GM18907 (cell line): ENCODE data around the gene GNE.
"Not testable (repeated sequence)": the region's sequence is repeated elsewhere in the genome, so short reads cannot be mapped to it uniquely, and the experiment has no call there.

Experiments
- ATAC-seq: cut with Tn5 transposase; IDR thresholded peaks from one replicate; pipeline ENCODE4 v1.9.1; 2021; ENCODE audit warnings: mild to moderate bottlenecking, moderate library complexity; ENCODE audit not compliant: unreplicated experiment

GNE gene

DNA sequence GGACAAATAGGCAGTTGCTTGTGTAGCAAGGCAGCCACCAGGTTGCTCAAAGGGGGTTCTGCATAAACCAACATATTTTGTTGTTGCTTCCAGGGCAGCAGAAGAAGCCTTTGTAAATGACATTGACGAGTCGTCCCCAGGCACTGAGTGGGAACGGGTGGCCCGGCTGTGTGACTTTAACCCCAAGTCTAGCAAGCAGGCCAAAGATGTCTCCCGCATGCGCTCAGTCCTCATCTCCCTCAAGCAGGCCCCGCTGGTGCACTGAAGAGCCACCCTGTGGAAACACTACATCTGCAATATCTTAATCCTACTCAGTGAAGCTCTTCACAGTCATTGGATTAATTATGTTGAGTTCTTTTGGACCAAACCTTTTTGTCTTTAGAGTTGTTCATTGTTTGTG, 46.7 kb downstream of the GNE start:
- ATAC-seq = no peak

DNA sequence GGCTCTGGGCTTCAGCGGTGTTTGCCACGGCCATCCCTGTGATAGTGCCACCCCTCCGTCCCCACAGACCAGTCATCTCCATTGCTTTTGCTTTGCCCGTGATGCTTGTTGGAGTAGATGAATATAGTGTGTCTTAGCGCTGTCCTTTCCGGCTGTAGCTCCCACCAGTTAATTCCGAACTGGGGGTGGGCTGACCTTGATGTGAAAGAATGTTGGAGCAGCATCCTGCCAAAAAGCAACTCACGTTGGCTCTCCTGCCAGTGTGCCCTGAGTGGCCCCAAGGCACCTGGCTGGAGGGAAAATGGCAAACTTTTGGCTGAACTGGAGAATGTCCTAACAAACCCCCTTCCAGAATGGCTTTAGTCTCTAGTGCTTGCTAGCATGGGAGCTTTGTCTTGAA, 47.5 kb downstream of the GNE start:
- no peak for ATAC-seq

DNA sequence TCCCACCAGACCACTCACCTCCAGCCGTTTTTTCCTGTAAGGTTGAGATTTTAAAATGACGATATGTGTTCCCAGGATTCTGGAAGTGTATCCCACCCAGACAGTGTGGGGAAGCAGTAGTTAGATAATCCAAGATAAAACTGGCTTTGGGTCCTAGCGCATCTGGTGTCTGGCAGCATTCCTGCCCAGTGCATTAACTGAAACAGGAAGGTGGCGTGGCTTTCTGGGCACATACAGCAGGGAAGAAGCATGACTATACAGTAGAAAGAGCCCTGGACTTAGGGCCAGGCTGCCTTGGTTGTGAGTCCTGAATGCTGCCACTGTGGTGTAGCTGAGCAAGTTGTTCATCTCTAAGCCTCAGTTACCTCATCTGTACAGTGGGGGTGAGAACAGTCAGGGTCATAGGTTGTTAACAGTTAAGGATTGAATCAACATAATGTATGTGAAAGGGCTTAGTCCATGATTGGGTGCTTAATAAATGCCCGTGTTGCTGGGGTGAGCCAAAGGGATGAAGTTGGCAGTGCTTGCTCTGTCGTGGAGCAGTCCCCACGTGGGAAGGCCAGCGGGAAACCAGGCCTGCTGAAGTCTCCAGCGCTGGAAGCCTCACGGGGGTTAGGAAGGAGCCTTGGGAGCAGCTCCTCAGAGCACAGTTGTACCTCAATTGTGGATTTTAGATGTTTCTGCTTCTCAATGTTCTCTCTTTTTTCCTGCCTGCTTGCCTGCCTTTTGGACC, 49.6 kb downstream of the GNE start:
- no peak for ATAC-seq

DNA sequence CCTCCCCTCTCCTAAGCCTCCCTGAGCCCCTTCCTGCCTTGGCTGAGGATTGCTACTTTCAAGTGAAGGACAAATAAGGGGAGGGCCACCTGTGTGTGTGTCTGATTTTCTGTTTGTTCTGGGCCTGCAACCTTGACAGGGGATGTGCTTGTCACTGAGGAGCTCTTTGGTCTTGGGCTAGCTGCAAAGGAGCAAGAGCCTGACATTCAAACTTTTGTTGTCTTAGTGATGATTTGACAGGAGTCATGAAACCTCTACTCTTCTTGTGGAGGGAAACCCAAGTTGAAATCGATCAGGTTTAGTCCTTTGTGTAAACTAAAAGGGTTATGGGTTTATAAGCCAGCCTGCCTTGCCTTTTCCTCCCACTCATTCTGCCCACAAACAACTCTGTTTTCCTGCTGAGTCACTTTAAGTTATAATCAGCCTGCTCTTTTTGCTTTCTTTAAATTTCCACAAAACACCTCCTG, 50.7 kb downstream of the GNE start:
- ATAC-seq = no peak

DNA sequence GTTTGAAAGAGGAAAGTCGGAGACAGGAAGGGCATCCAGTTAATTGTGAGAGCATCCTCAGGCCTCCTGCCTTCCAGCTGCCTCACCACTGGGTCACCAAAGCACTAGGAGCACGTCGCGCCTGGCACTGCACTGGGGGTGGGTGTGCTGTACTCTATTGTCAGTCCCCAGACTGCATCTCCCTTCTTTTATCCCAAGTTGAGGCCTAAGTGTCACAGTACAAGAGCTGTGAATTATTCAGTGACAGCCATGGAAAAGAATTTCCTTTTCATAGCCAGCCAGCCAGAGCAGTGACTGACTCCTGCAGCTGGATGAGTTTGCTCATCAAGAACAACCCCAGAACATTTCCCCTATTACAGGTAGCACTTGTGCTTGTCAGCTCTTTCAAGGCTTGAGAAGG, 51.2 kb downstream of the GNE start:
- ATAC-seq = no peak

DNA sequence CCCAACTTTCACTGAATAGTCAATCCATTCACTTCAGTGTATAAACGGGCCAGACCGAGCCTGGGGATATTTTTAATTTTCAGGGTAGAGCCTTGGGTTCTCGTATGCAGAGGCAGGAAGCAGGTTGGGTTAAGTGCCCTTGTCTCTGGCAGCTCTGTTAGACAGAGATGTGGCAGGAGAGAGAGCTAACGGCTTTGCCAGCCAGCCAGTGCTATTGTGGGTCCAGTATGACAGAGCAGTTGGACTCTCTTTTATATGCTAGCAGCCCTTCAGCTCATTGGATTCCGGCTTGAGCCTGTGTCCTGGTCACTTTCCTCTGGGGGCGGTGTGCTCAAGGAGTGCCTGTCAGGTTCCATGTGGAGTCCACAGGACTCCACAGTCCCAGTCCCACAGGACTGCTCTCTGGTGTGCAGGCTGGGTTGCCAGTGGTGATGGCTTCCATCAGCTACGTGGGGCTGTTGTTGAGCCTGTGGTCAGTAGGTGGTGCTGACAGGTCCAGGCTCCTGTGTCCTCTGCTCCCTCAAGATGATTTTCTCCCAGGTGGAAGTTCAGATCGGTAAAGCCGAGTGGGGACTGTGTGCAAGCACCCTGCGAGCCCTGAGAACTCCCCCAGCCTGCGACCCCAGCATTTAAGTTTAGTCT, 53.2 kb downstream of the GNE start:
- ATAC-seq = no peak

DNA sequence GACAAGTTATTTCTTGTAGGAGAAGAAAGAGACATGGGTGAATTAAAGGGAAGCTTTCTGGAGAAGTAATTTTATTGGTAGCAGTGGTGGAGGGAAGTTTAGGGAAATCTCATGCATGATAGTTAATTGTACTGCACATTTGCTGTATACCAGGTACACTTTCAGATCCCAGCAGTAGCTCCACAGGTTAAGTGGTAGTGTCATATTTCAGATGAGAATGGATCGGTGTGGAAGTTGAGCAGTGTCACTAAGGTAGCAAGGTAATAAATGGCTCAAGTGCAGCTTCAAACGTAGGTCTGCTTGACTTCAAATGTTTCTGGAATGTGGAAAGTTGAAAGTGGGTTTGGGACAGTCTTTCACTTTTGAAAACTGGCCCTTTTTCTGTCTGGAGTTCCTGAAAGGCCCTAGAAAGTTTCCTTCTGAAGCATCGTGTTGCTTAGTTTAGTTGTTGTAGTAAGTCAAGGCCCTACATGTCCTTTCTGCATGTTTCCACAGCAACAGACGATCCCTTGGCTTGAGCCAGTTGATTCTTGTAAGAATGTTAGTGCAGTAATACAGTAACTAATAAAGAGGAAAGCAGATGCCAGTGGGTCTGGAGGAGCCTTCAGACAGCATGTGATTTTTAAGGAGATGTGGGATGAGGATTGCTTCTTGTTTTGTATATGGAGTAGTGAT, 63.8 kb downstream of the GNE start:
- ATAC-seq = no peak

DNA sequence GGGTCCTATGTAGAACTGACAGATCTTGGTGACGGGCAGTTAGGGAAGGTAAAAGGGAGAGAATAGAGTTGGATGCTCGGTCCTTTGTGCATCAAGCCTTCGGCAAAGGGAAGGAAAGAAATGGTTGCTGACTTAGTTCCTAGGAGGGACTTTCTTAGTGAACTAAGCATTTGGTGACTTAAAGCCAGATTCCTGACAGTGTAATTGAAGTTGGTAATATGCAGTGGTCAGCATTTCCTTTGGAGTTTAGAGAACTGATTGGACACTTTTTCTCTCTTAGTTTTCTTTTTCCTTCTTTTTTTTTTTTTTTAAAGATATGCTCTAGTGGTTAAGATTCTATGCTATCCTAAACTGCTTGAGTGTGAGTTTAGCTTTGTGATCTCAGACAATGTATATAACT, 65.2 kb downstream of the GNE start:
- no peak for ATAC-seq

DNA sequence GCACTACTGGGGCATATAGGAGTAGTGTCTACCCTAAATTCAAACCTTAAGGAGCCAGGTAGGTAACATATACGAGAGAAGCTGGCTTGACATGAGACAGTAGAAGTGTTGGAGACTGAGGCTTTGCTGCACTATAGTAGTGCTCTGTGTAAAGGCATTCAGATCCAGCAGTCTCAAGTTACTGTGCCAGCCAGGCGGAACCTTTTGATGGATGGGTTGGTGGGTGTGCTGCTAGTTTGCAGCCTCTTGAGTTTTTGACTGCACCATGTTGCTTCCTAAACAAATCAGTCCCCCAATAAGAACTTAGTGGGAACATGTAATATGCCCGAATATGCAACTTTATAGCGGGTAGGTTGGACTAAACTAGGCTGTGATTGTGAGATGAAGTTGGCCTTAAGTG, 66.1 kb downstream of the GNE start:
- ATAC-seq = no peak

DNA sequence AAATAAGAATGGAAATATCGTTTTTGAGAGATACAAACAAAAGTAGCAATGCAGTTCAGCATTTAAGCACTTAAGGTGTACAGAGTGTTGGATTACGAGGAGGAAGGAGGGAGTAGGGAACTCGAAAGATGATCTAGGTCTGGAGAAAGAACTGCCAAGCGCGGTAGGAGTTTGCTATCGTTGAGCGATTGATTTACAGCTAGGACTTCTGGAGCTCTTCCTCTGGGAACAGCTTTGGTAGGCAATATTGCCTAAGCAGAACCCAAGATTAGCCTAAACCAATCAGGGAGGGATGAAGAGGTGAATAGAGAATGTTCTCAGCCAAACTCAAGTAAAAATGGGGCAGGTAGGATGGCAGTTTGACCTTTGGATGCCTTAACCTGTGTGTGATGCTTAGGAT, 66.6 kb downstream of the GNE start:
- ATAC-seq = no peak

DNA sequence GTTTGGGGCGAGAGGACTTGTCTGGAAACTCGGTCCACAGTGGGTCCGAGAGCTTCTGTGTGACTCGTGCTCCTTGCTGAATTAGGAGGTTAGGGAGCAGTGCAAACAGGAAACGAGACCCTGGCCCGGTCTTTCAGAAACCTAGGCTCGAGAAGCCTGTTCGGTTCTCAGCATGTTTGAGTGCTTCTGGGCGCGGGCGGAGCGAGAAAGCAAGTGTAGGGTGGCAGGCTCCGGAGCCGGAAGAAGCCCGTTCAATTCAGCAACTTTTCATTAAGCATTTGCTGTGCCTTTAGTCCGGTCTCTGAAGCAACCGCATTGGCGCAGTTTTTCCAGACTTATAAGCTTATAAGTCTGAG, 67.0 kb downstream of the GNE start:
- peak; percentile 13 for ATAC-seq

DNA sequence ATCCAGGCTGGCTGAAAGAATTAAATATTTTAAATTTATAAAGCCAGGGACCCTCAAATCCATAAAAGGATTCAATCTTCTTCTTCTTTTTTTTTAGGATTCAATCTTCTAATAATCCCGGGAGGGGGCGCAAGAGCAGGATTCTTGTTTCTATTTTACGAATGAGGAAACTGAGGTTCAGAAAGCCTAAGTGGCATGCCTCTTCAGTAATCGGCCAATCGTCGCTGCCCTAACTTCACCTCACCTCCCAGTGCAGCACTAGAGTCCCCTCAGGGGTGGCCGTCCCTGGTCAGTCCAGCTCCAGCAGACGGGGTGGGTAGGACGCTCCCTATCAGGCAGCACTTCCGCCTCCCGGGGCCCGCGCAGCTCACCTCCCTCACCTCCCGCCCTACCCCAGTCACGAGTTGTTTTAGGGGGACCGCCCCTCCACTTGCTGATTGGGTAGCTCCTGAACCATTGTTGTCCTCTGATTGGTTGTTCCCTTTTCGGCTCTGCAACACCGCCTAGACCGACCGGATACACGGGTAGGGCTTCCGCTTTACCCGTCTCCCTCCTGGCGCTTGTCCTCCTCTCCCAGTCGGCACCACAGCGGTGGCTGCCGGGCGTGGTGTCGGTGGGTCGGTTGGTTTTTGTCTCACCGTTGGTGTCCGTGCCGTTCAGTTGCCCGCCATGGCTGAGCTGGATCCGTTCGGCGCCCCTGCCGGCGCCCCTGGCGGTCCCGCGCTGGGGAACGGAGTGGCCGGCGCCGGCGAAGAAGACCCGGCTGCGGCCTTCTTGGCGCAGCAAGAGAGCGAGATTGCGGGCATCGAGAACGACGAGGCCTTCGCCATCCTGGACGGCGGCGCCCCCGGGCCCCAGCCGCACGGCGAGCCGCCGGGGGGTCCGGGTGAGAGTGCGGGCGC, 67.6 kb downstream of the GNE start, which contains the start of gene CLTA:
Gene CLTA, plus strand, starts transcription at position 534 of the 902 bp plus-strand sequence. Its CDS starts 136 bp downstream, at position 670.
- peak; percentile 96 for ATAC-seq

DNA sequence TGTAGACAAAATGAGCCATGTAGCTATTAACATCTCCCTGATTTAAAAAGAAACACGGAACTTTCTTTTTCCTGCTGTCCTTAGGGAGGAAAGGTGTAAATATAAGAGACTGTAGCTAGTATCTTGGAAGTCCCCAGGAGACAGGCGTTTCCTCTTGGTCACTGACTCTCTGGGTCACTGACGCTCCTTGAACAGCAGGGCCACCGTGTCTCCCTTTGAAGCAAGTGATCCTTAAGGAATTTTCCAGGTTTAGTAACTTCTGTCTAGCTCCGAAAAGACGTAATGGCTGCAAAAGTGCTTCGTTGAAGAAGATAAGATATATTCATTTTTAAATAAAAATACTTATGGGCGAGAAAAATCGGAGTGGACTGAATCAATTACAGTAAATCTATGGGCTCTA, 68.3 kb downstream of the GNE start:
- ATAC-seq = no peak

DNA sequence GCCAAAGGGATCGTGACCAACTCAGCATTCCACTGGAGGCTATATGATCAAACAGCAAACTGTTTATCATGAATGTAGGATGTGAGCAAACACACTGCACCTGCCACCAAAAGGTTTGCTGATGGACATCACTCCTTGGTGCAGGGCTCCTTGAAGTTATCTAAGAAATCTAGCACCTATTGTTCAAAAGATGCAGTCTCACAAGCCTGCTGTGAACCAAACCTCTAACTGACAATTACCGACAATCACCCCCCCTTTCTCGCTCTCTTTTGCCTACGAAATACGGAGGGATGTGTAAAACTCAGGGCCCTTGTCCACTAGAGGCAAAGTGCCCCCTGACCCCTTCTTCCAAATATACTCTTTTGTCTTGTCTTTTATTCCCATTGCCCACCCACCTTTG, 70.0 kb downstream of the GNE start:
- no peak for ATAC-seq

DNA sequence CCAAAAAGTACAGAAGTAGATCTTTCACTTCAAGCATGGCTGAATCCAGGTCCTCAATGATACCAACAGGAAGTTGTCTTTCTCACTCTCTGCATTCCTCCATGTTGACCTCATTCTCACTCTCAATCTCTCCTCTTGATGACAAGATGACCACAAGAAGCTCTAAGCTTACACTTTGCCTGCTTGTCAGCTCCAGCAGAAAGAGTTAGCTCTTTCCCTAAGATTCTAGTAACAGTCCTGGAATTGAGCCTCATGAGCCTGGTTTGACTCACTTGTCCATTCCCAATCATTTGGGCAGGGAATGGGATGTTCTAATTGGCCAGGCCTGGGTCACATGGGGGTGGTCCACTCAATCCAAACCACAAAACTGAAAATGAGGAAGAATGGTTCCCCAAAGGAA, 70.8 kb downstream of the GNE start:
- ATAC-seq = no peak

DNA sequence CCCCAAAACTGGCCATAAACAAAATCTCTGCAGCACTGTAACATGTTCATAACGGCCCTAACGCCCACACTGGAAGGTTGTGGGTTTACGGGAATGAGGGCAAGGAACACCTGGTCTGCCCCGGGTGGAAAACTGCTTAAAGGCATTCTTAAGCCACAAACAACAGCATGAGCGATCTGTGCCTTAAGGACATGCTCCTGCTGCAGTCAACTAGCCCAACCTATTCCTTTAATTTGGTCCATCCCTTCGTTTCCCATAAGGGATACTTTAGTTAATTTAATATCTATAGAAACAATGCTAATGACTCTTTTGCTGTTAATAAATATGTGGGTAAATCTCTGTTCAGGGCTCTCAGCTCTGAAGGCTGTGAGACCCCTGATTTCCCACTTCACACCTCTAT, 78.0 kb downstream of the GNE start:
- ATAC-seq = not testable (repeated sequence)

DNA sequence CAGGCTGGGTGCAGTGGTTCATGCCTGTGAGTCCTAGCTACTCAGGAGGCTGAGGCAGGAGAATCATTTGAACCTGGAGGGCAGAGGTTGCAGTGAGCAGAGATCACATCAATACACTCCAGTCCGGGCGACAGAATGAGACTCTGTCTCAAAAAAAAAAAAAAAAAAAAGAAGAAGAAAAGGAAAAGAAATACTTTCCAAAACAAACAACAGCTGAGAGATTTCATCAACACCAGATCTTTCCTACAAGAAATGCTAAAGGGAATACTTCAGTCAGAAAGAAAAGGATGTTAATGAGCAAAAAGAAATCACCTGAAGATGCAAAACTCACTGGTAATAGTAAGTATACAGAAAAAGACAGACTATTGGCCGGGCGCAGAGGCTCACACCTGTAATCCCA, 80.7 kb downstream of the GNE start:
- ATAC-seq = no peak

DNA sequence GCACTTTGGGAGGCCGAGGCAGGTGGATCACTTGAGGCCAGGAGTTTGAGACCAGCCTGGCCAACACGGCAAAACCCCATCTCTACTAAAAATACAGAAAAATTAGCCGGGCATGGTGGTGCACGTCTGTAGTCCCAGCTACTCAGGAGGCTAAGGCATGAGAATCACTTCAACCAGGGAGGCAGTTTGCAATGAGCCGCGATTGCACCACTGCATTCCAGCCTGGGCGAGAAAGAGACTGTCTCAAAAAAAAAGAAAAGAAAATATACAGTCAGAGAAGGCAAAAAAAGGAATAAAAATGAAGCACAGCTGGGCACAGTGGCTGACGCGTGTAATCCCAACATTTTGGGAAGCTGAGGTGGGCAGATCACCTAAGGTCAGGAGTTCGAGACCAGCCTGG, 81.8 kb downstream of the GNE start:
- ATAC-seq = not testable (repeated sequence)

DNA sequence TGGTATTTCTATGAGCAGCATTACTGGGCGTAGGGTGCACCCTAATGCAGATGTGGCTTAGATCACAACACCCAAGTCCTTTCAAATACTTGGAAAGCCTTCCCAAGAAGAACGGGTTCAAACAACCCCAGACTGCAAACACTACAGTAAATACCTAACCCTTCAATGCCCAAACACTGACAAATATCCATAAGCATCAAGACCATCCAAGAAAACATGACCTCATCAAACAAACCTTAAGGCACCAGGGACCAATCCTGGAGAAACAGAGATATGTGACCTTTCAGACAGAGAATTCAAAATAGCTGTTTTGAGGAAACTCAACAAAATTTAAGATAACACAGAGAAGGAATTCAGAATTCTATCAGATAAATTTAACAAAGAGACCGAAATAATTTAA, 83.0 kb downstream of the GNE start:
- ATAC-seq = not testable (repeated sequence)

DNA sequence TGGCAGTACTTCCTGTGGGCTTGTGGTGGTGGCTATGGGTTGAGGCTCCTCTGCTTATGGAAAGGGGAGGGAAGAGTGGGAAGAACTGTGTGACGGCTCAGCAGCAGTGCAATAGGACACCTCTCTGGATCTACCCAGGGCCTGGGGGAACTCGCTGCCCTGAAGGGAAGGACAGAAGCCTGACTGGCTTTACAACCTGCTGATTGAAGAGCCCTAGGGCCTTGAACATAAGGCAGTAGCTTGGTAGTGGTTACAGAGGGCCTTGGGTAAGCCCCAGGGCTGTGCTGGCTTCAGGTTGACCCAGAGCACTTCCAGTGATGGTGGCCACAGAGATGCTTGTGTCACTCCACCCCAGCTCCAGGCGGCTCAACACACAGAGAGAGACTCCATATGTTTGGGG, 83.5 kb downstream of the GNE start:
- ATAC-seq = no peak

DNA sequence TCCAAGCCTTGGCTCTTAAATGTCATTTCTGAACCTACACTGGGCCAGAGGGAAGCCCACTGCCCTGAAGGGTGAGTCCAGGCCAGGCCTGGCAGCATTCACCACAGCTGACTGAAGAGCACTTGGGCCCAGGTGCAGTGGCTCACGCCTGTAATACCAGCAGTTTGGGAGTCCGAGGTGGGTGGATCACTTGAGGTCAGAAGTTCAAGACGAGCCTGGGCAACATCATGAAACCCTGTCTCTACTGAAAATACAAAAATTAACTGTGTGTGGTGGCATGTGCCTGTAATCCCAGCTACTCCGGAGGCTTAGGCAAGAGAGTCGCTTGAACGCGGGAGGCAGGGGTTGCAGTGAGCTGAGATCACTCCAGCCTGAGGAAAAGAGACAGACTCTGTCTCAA, 84.0 kb downstream of the GNE start:
- no peak for ATAC-seq
